MCF 10A (cell line): ENCODE results near the gene COL6A1. TPM values are rescaled to one million over a fixed set of nuclear protein-coding genes. Genes with fewer than 3 reads are reported as not detected.
"Not testable (repeated sequence)": the region's sequence is repeated elsewhere in the genome, so short reads cannot be mapped to it uniquely, and the experiment has no call there.

ENCODE experiments used
- BruUV-seq: library from RNA; stranded (reverse); fragments of 400-500 nt; replicated peaks from 2 replicates; lab custom pipeline; 2021; lab: Mats Ljungman, UMichigan
- CTCF ChIA-PET: fragments of 300-600 bp; sonication (Branson Sonifier 250); formaldehyde crosslinking; extraction: SDS; loops from one replicate; lab custom pipeline; 2021; ENCODE audit warnings: antibody characterized with exemption, inconsistent platforms; lab: Yijun Ruan, JAX
- POLR2A ChIA-PET: fragments of 300-600, 350-650 bp; sonication (Branson Sonifier 250); formaldehyde crosslinking; extraction: SDS; loops from one replicate; lab custom pipeline; 2020; ENCODE audit warnings: antibody characterized with exemption, inconsistent platforms; lab: Yijun Ruan, JAX
- DNase-seq: peaks from one replicate; pipeline ENCODE4 v3.0.0-alpha.2; 2018; ENCODE audit not compliant: unreplicated experiment
- H3K27ac Mint-ChIP-seq: one replicate; pipeline ENCODE4 v1.8.0; 2022; ENCODE audit warnings: mild to moderate bottlenecking, low read depth, mixed read lengths; ENCODE audit not compliant: unreplicated experiment
- H3K27me3 Mint-ChIP-seq: one replicate; pipeline ENCODE4 v1.8.0; 2022; ENCODE audit warnings: mixed read lengths; ENCODE audit not compliant: insufficient read depth, unreplicated experiment
- H3K36me3 Mint-ChIP-seq: one replicate; pipeline ENCODE4 v1.8.0; 2022; ENCODE audit warnings: mild to moderate bottlenecking, moderate library complexity, mixed read lengths; ENCODE audit not compliant: insufficient read depth, unreplicated experiment
- H3K4me1 Mint-ChIP-seq: one replicate; pipeline ENCODE4 v1.8.0; 2022; ENCODE audit warnings: mixed read lengths; ENCODE audit not compliant: insufficient read depth, unreplicated experiment
- H3K4me3 Mint-ChIP-seq: one replicate; pipeline ENCODE4 v1.8.0; 2022; ENCODE audit warnings: mild to moderate bottlenecking, moderate library complexity, mixed read lengths; ENCODE audit not compliant: unreplicated experiment
- H3K9me3 Mint-ChIP-seq: one replicate; pipeline ENCODE4 v1.8.0; 2022; ENCODE audit warnings: mixed read lengths; ENCODE audit not compliant: unreplicated experiment
- CTCF ChIP-seq: fragments of 200-600 bp; IDR thresholded peaks from one replicate; pipeline ENCODE4 v1.8.0; 2022; ENCODE audit warnings: antibody characterized with exemption, mild to moderate bottlenecking; ENCODE audit not compliant: unreplicated experiment
- intact Hi-C: fragments of 100-400 bp; cut with micrococcal nuclease; formaldehyde crosslinking; loops from 2 replicates; pipeline ENCODE4 v1.14.1; 2022
- total RNA-seq: library from RNA; stranded (reverse); gene quantifications from 2 replicates; pipeline ENCODE4 v1.2.3, GENCODE V29; 2022

Gene COL6A1
- total RNA-seq, 1 experiment from 2014 or later, result 3.2 TPM

DNA sequence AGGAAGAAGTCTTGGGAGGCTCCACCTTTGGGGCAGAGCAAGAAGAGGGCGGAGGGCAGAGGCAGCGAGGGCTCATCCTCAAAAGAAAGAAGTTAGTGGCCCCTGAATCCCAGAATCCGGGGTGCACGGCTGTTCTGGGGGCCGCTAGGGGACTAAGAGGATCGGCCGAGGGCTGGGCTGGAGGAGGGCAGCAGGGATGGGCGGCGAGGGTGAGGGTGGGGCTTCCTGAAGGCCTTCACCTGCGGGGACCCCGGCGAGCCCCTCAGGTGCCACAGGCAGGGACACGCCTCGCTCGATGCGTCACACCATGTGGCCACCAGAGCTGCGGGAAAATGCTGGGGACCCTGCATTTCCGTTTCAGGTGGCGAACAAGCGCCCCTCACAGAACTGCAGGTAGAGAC lies 23.9 kb downstream of the COL6A1 start:
- H3K27me3 Mint-ChIP-seq, result no peaks in the 10 kb centered on the region
- H3K4me1 Mint-ChIP-seq, result no peaks in the 10 kb centered on the region
- no peak overlapping the region for H3K27ac Mint-ChIP-seq
- no peak for DNase-seq
- intact Hi-C loops, result no loop called here
- H3K9me3 Mint-ChIP-seq, result peaks cover 22% of the 10 kb centered on the region
- no TSS peak for BruUV-seq
- H3K36me3 Mint-ChIP-seq, result no peaks in the 10 kb centered on the region
- POLR2A ChIA-PET, result no interaction called here
- H3K4me3 Mint-ChIP-seq, result no peak overlapping the region
- no peak for TF ChIP-seq CTCF
- CTCF ChIA-PET, result interaction anchor here (0.6 kb wide), 1 partner anchor 52 kb away, joined by 3 read pairs; no protein-coding TSS in a partner anchor

DNA sequence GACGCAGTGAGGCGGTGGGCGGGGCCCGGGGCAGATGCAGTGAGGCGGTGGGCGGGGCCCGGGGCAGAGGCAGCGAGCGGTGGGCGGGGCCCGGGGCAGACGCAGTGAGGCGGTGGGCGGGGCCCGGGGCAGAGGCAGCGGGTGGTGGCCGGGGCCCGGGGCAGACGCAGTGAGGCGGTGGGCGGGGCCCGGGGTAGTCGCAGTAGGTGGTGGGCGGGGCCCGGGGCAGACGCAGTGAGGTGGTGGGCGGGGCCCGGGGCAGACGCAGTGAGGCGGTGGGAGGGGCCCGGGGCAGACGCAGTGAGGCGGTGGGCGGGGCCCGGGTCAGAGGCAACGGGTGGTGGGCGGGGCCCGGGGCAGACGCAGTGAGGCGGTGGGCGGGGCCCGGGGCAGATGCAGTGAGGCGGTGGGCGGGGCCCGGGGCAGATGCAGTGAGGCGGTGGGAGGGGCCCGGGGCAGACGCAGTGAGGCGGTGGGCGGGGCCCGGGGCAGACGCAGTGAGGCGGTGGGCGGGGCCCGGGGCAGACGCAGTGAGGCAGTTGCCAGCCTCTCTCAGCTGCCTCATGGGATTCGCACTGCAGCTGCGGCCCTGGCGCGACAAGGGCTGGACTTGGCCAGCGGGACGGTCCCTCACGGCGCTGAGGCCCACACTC lies 24.4 kb downstream of the COL6A1 start:
- peaks cover 22% of the 10 kb centered on the region for H3K9me3 Mint-ChIP-seq

DNA sequence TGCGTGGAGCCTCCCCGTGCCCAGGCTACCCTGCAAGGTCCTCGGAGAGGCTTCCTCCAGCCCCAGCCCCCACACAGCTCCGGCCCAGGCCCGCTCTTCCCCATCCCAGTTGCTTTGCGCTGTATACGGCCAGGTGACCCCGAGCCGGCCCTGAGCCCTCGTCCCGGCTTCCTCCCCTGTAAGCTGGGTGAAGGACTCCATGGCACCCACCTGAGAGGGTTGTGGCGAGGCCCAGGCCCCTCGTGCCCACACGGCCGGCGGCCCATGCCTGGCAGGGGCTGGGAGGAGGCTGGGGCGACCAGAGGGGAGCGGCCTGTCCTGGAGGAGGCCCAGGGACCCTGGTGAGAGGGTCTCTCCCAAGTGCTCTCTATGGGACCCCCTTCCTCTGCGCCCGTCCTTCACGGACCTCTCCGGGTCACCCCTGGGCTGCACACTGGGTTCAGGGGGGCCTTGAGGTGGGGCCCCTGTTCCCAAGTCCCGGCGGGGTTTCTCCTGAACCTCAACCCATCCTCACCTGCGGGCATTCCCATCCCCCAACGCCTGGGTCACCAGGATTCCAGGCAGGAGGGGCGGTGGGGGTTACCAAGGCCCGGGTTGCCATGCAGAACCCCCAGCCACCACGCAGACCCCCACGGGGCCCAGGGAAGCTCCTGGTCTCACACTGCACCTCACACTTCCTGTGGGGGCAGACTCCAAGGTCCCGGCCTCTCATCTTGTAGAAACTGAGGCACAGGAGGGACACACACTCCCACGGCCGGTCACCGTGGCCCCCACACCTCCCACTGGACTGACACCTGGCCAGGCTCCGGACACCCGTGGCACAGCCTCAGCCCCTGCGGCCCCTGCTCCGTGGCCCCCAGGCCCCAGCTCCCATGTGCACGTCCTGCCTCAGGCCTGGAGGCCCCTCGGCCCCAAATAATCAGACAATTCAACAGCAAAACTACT lies 25.2 kb downstream of the COL6A1 start:
- H3K9me3 Mint-ChIP-seq, result peaks cover 22% of the 10 kb centered on the region
- peaks cover 3% of the 10 kb centered on the region for H3K27me3 Mint-ChIP-seq
- TF ChIP-seq CTCF, result no peak
- H3K36me3 Mint-ChIP-seq, result no peaks in the 10 kb centered on the region
- intact Hi-C loops, result no loop called here
- POLR2A ChIA-PET, result no interaction called here
- no peak for DNase-seq
- no peak overlapping the region for H3K4me3 Mint-ChIP-seq
- BruUV-seq, result no TSS peak
- no peaks in the 10 kb centered on the region for H3K4me1 Mint-ChIP-seq
- CTCF ChIA-PET, result no interaction called here
- H3K27ac Mint-ChIP-seq, result no peak overlapping the region

More for the DNA sequence above, 24.4 kb downstream of the COL6A1 start:
- BruUV-seq, intact Hi-C loops, H3K4me1 Mint-ChIP-seq, H3K36me3 Mint-ChIP-seq, POLR2A ChIA-PET, H3K27ac Mint-ChIP-seq, H3K27me3 Mint-ChIP-seq, CTCF ChIA-PET, H3K4me3 Mint-ChIP-seq, DNase-seq: not testable (repeated sequence)

- BruUV-seq, result no TSS peak
- H3K27me3 Mint-ChIP-seq, result peaks cover 10% of the 10 kb centered on the region
- DNase-seq, result no peak
- H3K36me3 Mint-ChIP-seq, result no peaks in the 10 kb centered on the region
- H3K9me3 Mint-ChIP-seq, result peaks cover 22% of the 10 kb centered on the region
- CTCF ChIA-PET, result no interaction called here
- intact Hi-C loops, result no loop called here
- POLR2A ChIA-PET, result no interaction called here
- TF ChIP-seq CTCF, result no peak
- no peak overlapping the region for H3K27ac Mint-ChIP-seq
- no peak overlapping the region for H3K4me3 Mint-ChIP-seq
- H3K4me1 Mint-ChIP-seq, result no peaks in the 10 kb centered on the region
These were observed 25.9 kb downstream of the COL6A1 start for GRCh38 chr21:46007492-46007868.
